Measurements from ENCODE around the gene TSPAN2. TPM values are rescaled to one million over a fixed set of nuclear protein-coding genes. Genes with fewer than 3 reads are reported as not detected.

The TSPAN2 gene
- total RNA-seq, 1 donor from 2014 or later = 6.1 TPM

- H3K27me3 ChIP-seq = no peaks in the 10 kb centered on the region
- no peaks in the 10 kb centered on the region for H3K4me1 ChIP-seq
- no peak overlapping the region for H3K27ac ChIP-seq
- intact Hi-C loops (cut with DNase I) = no loop called here
- H3K4me3 ChIP-seq = no peak overlapping the region
- no peak for DNase-seq
- peak; percentile 94 for ATAC-seq
- no peaks in the 10 kb centered on the region for H3K36me3 ChIP-seq
- TF ChIP-seq CTCF (IDR thresholded peaks at IDR 0.05) = peak; percentile 87
- no peaks in the 10 kb centered on the region for H3K9me3 ChIP-seq
Measured at GRCh38 chr1:115052454-115053083, 36.7 kb downstream of the TSPAN2 start.

- DNase-seq (no peak), ATAC-seq (peak; percentile 23)
- H3K9me3 ChIP-seq = no peaks in the 10 kb centered on the region
- H3K4me1 ChIP-seq = no peaks in the 10 kb centered on the region
- no peaks in the 10 kb centered on the region for H3K27me3 ChIP-seq
- H3K27ac ChIP-seq = no peak overlapping the region
- no peak overlapping the region for H3K4me3 ChIP-seq
- TF ChIP-seq CTCF (IDR thresholded peaks at IDR 0.05) = no peak
- intact Hi-C loops (cut with DNase I) = no loop called here
- H3K36me3 ChIP-seq = no peaks in the 10 kb centered on the region
Measured at GRCh38 chr1:115051850-115052249, 37.5 kb downstream of the TSPAN2 start.

GRCh38 chr1:115046751-115047150 lies 42.6 kb downstream of the TSPAN2 start:
- DNase-seq (no peak), ATAC-seq (no peak)
- H3K36me3 ChIP-seq = no peaks in the 10 kb centered on the region
- H3K27me3 ChIP-seq = no peaks in the 10 kb centered on the region
- no peak overlapping the region for H3K4me3 ChIP-seq
- intact Hi-C loops (cut with DNase I) = no loop called here
- TF ChIP-seq CTCF (IDR thresholded peaks at IDR 0.05) = no peak
- H3K9me3 ChIP-seq = no peaks in the 10 kb centered on the region
- H3K27ac ChIP-seq = no peak overlapping the region
- no peaks in the 10 kb centered on the region for H3K4me1 ChIP-seq

GRCh38 chr1:115041654-115042053 lies 47.6 kb downstream of the TSPAN2 start:
- H3K9me3 ChIP-seq = no peaks in the 10 kb centered on the region
- no peaks in the 10 kb centered on the region for H3K4me1 ChIP-seq
- ATAC-seq = no peak
- H3K36me3 ChIP-seq = no peaks in the 10 kb centered on the region
- intact Hi-C loops (cut with DNase I) = no loop called here
- no peak overlapping the region for H3K4me3 ChIP-seq
- no peak for TF ChIP-seq CTCF (IDR thresholded peaks at IDR 0.05)
- H3K27me3 ChIP-seq = no peaks in the 10 kb centered on the region
- H3K27ac ChIP-seq = no peak overlapping the region
- no peak for DNase-seq

- no peaks in the 10 kb centered on the region for H3K9me3 ChIP-seq
- H3K4me1 ChIP-seq = no peaks in the 10 kb centered on the region
- ATAC-seq (no peak), DNase-seq (no peak)
- intact Hi-C loops (cut with DNase I) = no loop called here
- no peaks in the 10 kb centered on the region for H3K27me3 ChIP-seq
- no peaks in the 10 kb centered on the region for H3K36me3 ChIP-seq
- H3K4me3 ChIP-seq = no peak overlapping the region
- H3K27ac ChIP-seq = no peak overlapping the region
- TF ChIP-seq CTCF (IDR thresholded peaks at IDR 0.05) = no peak
Measured at GRCh38 chr1:115040501-115040900, 48.8 kb downstream of the TSPAN2 start.

All from upper lobe of right lung (tissue), 1 donor.